ENCODE data around the gene LTBP1. TPM values are rescaled to one million over a fixed set of nuclear protein-coding genes. Genes with fewer than 3 reads are reported as not detected.
"Not testable (repeated sequence)": the region's sequence is repeated elsewhere in the genome, so short reads cannot be mapped to it uniquely, and the experiment has no call there.

The LTBP1 gene
- total RNA-seq, 2 donors from 2014 or later: 2.2 to 33.8 TPM

- Mint-ChIP-seq H3K4me3 (no peak overlapping the region), H3K27me3 (peaks cover 48% of the 10 kb centered on the region), H3K4me1 (peaks cover 3% of the 10 kb centered on the region), H3K36me3 (ENCODE audit: low read depth) (no peaks in the 10 kb centered on the region), H3K27ac (no peak overlapping the region)
- ATAC-seq (no peak), DNase-seq (no peak)
- no peaks in the 10 kb centered on the region for H3K9me3 ChIP-seq (ENCODE audit: control insufficient read depth, low read length, poor library complexity, severe bottlenecking)
Measured at GRCh38 chr2:32954206-32954605, 7.5 kb downstream of the LTBP1 start.

GRCh38 chr2:32958821-32959220 lies 12.1 kb downstream of the LTBP1 start:
- no peaks in the 10 kb centered on the region for H3K36me3 Mint-ChIP-seq (ENCODE audit: low read depth)
- DNase-seq (no peak), ATAC-seq (no peak)
- no peak overlapping the region for H3K4me3 Mint-ChIP-seq
- H3K27me3 Mint-ChIP-seq: peaks cover 45% of the 10 kb centered on the region
- no peaks in the 10 kb centered on the region for H3K9me3 ChIP-seq (ENCODE audit: control insufficient read depth, low read length, poor library complexity, severe bottlenecking)
- no peaks in the 10 kb centered on the region for H3K4me1 Mint-ChIP-seq
- H3K27ac Mint-ChIP-seq: no peak overlapping the region

GRCh38 chr2:32960238-32960637 lies 13.5 kb downstream of the LTBP1 start:
- no peaks in the 10 kb centered on the region for H3K9me3 ChIP-seq (ENCODE audit: control insufficient read depth, low read length, poor library complexity, severe bottlenecking)
- DNase-seq: no peak
- H3K27me3 Mint-ChIP-seq: peaks cover 35% of the 10 kb centered on the region
- H3K36me3 Mint-ChIP-seq (ENCODE audit: low read depth): no peaks in the 10 kb centered on the region
- no peaks in the 10 kb centered on the region for H3K4me1 Mint-ChIP-seq
- H3K27ac Mint-ChIP-seq: no peak overlapping the region
- H3K4me3 Mint-ChIP-seq: no peak overlapping the region
- no peak for ATAC-seq

- Mint-ChIP-seq H3K4me3 (no peak overlapping the region), H3K27ac (no peak overlapping the region), H3K36me3 (ENCODE audit: low read depth) (no peaks in the 10 kb centered on the region), H3K27me3 (peaks cover 35% of the 10 kb centered on the region), H3K4me1 (no peaks in the 10 kb centered on the region)
- ATAC-seq (no peak), DNase-seq (no peak)
- no peaks in the 10 kb centered on the region for H3K9me3 ChIP-seq (ENCODE audit: control insufficient read depth, low read length, poor library complexity, severe bottlenecking)
Measured at GRCh38 chr2:32960647-32961403, 14.1 kb downstream of the LTBP1 start.

GRCh38 chr2:32962690-32963089 lies 15.9 kb downstream of the LTBP1 start:
- Mint-ChIP-seq H3K4me3 (no peak overlapping the region), H3K4me1 (no peaks in the 10 kb centered on the region), H3K36me3 (ENCODE audit: low read depth) (no peaks in the 10 kb centered on the region), H3K27me3 (peaks cover 21% of the 10 kb centered on the region), H3K27ac (no peak overlapping the region)
- no peak for ATAC-seq
- H3K9me3 ChIP-seq (ENCODE audit: control insufficient read depth, low read length, poor library complexity, severe bottlenecking): no peaks in the 10 kb centered on the region
- DNase-seq: no peak

- no peaks in the 10 kb centered on the region for H3K9me3 ChIP-seq (ENCODE audit: control insufficient read depth, low read length, poor library complexity, severe bottlenecking)
- H3K27me3 Mint-ChIP-seq: peaks cover 13% of the 10 kb centered on the region
- H3K27ac Mint-ChIP-seq: no peak overlapping the region
- DNase-seq (no peak), ATAC-seq (no peak)
- no peak overlapping the region for H3K4me3 Mint-ChIP-seq
- H3K36me3 Mint-ChIP-seq (ENCODE audit: low read depth): no peaks in the 10 kb centered on the region
- no peaks in the 10 kb centered on the region for H3K4me1 Mint-ChIP-seq
Measured at GRCh38 chr2:32963941-32964340, 17.2 kb downstream of the LTBP1 start.

GRCh38 chr2:32965523-32966171 lies 18.9 kb downstream of the LTBP1 start:
- H3K36me3 Mint-ChIP-seq (ENCODE audit: low read depth): no peaks in the 10 kb centered on the region
- DNase-seq: no peak
- no peaks in the 10 kb centered on the region for H3K4me1 Mint-ChIP-seq
- H3K27ac Mint-ChIP-seq: no peak overlapping the region
- ATAC-seq: no peak
- no peaks in the 10 kb centered on the region for H3K9me3 ChIP-seq (ENCODE audit: control insufficient read depth, low read length, poor library complexity, severe bottlenecking)
- no peak overlapping the region for H3K4me3 Mint-ChIP-seq
- H3K27me3 Mint-ChIP-seq: peaks cover under 1% of the 10 kb centered on the region

- Mint-ChIP-seq H3K27me3 (no peaks in the 10 kb centered on the region), H3K27ac (no peak overlapping the region), H3K4me1 (no peaks in the 10 kb centered on the region), H3K36me3 (ENCODE audit: low read depth) (no peaks in the 10 kb centered on the region), H3K4me3 (no peak overlapping the region)
- DNase-seq: no peak
- H3K9me3 ChIP-seq (ENCODE audit: control insufficient read depth, low read length, poor library complexity, severe bottlenecking): no peaks in the 10 kb centered on the region
- ATAC-seq: no peak
Measured at GRCh38 chr2:32969444-32970162, 22.9 kb downstream of the LTBP1 start.

- not testable (repeated sequence) for H3K27me3 Mint-ChIP-seq; H3K9me3 ChIP-seq (ENCODE audit: control insufficient read depth, low read length, poor library complexity, severe bottlenecking); DNase-seq; H3K27ac Mint-ChIP-seq; H3K4me1 Mint-ChIP-seq; ATAC-seq; H3K4me3 Mint-ChIP-seq; H3K36me3 Mint-ChIP-seq (ENCODE audit: low read depth)
Measured at GRCh38 chr2:32973772-32974171, 27.0 kb downstream of the LTBP1 start.

GRCh38 chr2:32976409-32977063 lies 29.8 kb downstream of the LTBP1 start:
- no peak for DNase-seq
- Mint-ChIP-seq H3K27ac (no peak overlapping the region), H3K4me3 (no peak overlapping the region), H3K27me3 (peaks cover 12% of the 10 kb centered on the region), H3K4me1 (no peaks in the 10 kb centered on the region), H3K36me3 (ENCODE audit: low read depth) (no peaks in the 10 kb centered on the region)
- no peak for ATAC-seq
- no peaks in the 10 kb centered on the region for H3K9me3 ChIP-seq (ENCODE audit: control insufficient read depth, low read length, poor library complexity, severe bottlenecking)

- Mint-ChIP-seq H3K4me3 (no peak overlapping the region), H3K36me3 (ENCODE audit: low read depth) (no peaks in the 10 kb centered on the region), H3K27me3 (peaks cover 15% of the 10 kb centered on the region), H3K27ac (no peak overlapping the region), H3K4me1 (no peaks in the 10 kb centered on the region)
- H3K9me3 ChIP-seq (ENCODE audit: control insufficient read depth, low read length, poor library complexity, severe bottlenecking): no peaks in the 10 kb centered on the region
- DNase-seq: no peak
- no peak for ATAC-seq
Measured at GRCh38 chr2:32977228-32977758, 30.5 kb downstream of the LTBP1 start.

- Mint-ChIP-seq H3K4me3 (no peak overlapping the region), H3K27ac (no peak overlapping the region), H3K27me3 (peaks cover 37% of the 10 kb centered on the region), H3K36me3 (ENCODE audit: low read depth) (no peaks in the 10 kb centered on the region), H3K4me1 (no peaks in the 10 kb centered on the region)
- H3K9me3 ChIP-seq (ENCODE audit: control insufficient read depth, low read length, poor library complexity, severe bottlenecking): no peaks in the 10 kb centered on the region
- no peak for ATAC-seq
- DNase-seq: no peak
Measured at GRCh38 chr2:32981612-32982011, 34.9 kb downstream of the LTBP1 start.
